Astrocyte (in vitro differentiated cells and primary cell): Measurements from ENCODE around the gene SFMBT2.
"Not testable (repeated sequence)": the region's sequence is repeated elsewhere in the genome, so short reads cannot be mapped to it uniquely, and the experiment has no call there.

ENCODE experiments used
- EZH2 ChIP-seq: IDR thresholded peaks from 2 replicates; pipeline ENCODE4 v1.6.1; 2012; ENCODE audit warnings: mild to moderate bottlenecking, low read length, inconsistent platforms; ENCODE audit not compliant: insufficient read depth
- TF ChIP-seq, protein P1 (sequence below): IDR thresholded peaks from 2 replicates; pipeline ENCODE4 v1.5.1; 2011; ENCODE audit warnings: low read depth, mild to moderate bottlenecking, inconsistent platforms, low read length, moderate library complexity; ENCODE audit not compliant: insufficient read depth

DNA sequence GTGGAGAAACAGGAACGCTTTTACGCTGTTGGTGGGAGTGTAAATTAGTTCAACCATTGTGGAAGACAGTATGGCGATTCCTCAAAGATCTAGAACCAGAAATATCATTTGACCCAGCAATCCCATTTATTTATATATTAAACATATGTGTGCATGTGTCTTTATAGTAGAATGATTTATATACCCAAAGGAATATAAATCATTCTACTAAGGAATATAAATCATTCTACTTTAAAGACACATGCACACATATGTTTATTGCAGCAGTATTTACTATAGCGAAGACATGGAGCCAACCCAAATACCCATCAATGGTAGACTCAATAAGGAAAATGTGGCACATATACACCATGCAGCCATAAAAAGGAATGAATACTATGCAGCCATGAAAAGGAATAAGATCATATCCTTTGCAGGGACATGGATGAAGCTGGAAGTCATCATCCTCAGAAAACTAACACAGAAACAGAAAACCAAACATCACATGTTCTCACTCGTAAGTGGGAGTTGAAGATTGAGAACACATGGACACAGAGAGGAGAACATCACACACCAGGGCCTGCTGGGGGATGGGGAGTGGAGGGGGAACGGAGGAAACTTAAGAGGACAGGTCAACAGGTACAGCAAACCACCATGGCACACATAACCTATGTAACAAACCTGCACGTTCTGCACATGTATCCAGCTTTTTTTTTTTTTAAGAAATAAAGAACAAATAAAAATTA is 111.1 kb downstream of the SFMBT2 start:
- TF ChIP-seq, protein P1, sequence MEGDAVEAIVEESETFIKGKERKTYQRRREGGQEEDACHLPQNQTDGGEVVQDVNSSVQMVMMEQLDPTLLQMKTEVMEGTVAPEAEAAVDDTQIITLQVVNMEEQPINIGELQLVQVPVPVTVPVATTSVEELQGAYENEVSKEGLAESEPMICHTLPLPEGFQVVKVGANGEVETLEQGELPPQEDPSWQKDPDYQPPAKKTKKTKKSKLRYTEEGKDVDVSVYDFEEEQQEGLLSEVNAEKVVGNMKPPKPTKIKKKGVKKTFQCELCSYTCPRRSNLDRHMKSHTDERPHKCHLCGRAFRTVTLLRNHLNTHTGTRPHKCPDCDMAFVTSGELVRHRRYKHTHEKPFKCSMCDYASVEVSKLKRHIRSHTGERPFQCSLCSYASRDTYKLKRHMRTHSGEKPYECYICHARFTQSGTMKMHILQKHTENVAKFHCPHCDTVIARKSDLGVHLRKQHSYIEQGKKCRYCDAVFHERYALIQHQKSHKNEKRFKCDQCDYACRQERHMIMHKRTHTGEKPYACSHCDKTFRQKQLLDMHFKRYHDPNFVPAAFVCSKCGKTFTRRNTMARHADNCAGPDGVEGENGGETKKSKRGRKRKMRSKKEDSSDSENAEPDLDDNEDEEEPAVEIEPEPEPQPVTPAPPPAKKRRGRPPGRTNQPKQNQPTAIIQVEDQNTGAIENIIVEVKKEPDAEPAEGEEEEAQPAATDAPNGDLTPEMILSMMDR: not testable (repeated sequence)
- TF ChIP-seq EZH2: not testable (repeated sequence)
